ENCODE data around the gene RAD21L1.

DNA sequence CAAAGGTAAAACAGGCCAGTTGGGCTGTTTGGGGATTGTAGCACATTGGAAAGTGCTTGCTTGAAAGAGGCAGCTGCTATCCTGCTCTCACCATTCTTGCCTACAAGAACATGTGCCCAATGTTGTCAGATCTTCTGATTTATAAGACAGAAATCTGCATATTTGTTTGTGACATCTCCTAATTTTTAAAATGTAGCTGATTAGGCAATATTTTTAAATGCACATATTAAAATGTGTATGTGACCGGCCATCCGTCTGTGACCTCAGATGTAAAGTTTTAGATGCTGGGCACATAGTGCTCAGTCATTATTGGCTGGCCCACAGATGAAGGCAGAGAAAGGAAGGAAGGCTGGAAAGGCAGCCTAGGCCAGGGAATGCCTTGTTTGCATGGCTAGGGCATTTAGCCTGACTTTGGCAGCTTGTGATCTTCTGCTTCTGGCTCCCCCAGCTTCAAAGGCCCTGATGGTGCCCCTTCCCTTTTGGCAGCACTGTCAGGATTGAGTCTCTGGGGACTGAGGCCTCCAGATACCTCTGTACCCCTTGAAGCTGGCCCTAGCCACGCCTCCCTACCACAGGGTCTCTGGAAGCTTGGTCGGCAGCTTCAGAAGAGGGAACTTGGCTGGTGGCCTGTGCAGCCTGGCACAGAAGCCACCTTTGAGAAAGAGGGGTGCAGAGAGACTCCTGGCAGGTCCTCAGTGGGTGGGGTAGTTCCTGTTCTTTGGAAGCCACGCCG, 46.7 kb downstream of the RAD21L1 start:
- no peak for TF ChIP-seq YY1 (IDR thresholded peaks at IDR 0.05; ENCODE audit: insufficient read depth, insufficient read length)
- TF ChIP-seq SUZ12 (IDR thresholded peaks at IDR 0.05; ENCODE audit: extremely low read depth, insufficient read depth, insufficient read length) = no peak
- TF ChIP-seq ZNF274 (IDR thresholded peaks at IDR 0.05; ENCODE audit: low read depth, low read length) = no peak

Data from NT2/D1 (cell line).